Left hindlimb (tissue), 1 donor: ENCODE results near the gene AKTIP.
A peak's percentile ranks its signal among the peaks of the same experiment; 100 is the strongest.
"Not testable (repeated sequence)": the region's sequence is repeated elsewhere in the genome, so short reads cannot be mapped to it uniquely, and the experiment has no call there.

Source experiments
- DNase-seq: peaks from one replicate; pipeline ENCODE4 v3.0.0-alpha.2; 2018

Gene AKTIP

DNA sequence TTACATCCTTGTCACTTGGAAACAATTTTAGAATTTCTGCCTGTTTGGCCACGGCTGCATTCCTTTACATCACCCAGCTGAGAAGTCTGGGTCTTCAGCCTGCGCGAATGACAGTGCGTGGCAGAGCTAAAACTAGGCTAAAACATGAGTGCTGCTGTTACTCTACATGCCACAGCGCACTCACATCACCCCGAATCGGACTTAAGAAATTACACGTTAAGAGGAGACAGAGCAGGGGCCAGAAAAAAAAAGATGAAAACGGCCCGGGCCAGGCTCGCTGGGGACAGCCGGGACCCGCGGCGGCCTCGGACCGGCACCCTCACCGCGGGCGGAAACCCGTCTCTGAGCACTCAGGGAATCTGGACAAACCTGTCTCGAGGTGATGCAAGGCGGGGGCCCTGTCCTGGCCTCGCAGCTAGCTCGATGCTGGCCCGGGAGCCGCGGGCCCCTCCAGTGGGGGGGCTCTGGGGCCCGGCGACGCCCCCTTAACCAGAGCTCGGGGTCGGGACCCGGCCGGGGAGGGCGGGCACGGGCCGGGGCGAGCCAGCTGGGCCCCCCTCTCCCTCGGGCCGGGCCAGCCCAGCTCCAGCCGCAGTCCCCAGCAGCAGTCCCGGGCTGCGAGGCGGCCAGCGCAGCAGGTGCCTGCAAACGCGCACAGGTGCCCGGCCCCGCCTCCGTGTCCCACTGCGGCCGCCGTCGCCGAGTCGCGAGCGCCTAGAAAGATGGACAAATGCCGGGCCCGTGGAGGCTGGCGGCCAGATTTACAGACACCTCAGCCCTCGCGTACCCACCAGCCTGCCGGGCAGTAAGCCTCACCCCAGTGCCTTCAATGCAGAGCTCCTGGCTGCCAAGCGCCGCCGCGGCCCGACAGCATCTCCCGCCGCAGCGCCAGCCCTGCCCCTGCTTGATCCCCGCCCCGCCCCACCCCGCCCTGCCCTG is at the start of gene AKTIP:
Gene AKTIP (minus strand): TSS at position 879 of the 939 bp plus-strand sequence. CDS start 2,950 bp downstream, outside the sequence.
- peak; percentile 40 for DNase-seq

DNA sequence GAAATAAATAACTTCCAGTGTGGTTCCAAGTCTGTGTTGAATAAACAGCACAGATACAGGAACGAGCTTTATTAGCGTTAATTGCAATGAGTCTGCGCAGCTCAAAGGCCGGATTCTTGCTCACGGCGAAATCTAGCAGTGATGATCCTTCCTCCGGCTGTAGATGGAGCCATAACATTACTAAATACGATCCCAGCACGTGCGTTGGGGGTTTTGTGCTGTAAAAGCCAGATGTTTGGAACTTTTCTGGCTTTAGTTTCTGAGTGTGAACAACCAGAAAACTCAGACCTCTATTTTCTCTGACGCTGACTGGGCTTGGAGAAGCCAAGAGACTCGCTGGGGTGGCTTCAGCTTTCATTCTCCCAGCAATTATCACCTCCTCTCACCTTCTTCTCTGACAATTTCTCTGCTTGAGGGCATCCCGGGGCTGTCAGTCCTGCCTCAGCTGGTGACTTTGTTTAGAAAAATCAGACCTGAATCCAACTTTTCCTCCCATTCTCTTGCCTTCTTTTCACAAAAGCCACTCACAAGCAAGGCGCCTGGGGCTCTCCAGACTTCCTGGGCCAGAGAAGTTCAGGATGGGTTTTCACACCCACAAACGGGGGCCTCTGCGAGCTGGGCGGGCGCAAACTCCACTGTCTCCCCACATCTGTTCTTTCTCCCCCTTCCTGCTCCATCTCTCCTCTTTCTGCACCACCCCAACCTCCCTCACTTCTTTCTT is 47.1 kb upstream of the AKTIP start:
- DNase-seq: peak; percentile 82

DNA sequence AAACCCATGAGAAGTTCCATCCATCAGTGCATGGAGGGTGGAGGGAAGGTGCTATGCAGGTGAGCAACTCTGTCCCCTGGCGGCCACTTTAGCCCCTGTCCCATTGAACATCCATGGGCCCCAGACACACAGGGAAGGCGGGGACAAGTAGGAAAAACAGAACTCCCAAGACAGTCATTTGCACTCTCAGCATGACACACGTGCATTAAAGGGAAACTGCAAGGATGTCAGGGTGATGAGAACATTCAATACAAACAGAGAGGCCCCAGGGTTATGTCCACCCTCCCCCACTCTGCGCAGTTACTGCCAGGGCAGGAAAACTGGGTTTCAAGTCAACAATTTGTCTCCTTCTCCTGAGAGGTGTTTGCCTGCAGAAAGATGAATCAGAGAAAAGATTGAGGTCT is 44.0 kb upstream of the AKTIP start:
- no peak for DNase-seq

DNA sequence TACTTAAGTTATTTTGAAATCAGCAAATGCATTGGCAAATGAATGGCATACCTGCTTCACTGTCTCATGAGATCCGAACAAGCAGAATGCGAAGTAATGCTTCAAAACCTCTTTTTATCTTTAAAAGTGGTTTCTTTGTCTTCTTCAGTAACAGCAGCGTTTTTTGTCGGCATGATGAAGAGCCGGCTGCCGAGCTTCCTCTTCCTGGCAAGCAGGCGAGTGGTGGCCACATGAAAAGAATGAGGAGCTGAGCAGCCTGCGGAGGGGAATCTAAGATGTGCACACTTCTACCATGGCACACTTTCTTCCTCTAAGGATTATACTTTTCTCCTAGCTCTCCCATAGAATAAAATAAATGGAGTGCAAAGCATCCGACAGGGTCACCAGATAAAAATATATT is 42.4 kb upstream of the AKTIP start:
- no peak for DNase-seq

DNA sequence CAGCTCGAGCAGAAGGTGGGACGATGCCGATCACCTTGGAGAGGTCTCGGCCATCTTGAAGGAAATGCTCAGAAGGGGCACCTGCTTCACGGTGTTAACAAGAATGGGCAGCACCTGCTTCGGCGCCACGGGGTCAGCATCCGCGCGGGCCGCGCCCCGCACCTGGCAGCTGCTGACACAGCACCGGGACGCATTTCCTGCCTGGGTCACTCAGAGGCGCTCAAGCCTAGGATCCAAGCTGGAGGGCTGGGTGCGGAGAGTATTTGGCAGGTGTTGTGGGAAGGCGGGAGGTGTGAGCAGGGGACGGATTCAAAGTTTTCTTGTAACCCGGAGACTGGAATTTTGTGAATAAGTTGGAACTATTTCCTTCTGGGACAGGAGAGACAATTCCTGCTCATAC is 39.3 kb upstream of the AKTIP start:
- DNase-seq: no peak

DNA sequence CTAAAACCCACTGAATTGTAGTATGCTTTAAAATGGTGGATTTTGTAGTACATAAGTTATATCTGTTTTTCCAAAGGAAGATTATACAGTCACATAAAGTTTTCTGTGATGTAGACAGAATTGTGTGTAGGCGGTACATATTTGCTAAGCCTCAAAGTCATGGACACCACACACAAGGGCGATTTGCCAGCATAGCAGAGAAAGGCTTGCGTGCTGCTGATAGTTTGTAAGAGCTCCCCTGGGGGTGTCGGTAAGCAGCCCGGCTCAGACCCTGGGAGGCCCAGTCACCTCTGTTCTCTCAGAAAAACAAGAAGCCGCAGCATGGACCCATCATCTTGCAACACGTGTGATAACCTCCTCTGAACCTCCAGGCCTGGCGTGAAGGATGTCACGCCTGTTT is 38.3 kb upstream of the AKTIP start:
- no peak for DNase-seq

DNA sequence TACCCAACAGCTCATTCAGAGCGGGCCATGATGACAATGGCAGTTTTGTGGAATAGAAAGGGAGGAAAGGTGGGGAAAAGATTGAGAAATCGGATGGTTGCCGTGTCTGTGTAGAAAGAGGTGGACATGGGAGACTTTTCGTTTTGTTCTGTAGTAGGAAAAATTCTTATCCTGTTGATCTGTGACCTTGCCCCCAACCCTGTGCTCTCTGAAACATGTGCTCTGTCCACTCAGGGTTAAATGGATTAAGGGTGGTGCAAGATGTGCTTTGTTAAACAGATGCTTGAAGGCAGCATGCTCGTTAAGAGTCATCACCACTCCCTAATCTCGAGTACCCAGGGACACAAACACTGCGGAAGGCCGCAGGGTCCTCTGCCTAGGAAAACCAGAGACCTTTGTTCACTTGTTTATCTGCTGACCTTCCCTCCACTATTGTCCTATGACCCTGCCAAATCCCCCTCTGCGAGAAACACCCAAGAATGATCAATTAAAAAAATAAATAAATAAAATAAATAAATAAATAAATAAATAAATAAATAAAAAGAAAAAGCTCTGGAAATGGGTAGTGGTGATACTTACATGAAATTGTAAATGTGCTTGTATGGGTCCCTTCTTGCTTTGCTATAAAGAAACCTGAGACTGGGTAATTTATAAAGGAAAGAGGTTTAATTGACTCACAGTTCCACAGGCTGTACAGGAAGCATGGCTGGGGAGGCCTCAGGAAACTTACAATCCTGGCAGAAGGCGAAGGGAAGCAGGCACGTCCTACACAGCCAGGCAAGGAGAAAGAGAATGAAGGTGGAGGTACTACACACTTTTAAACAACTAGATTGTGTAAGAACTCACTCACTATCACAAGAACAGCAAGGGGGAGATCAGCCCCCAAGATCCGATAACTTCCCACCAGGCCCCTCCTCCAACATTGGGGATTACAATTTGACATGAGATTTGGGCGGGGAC is 37.0 kb upstream of the AKTIP start:
- DNase-seq: not testable (repeated sequence)

DNA sequence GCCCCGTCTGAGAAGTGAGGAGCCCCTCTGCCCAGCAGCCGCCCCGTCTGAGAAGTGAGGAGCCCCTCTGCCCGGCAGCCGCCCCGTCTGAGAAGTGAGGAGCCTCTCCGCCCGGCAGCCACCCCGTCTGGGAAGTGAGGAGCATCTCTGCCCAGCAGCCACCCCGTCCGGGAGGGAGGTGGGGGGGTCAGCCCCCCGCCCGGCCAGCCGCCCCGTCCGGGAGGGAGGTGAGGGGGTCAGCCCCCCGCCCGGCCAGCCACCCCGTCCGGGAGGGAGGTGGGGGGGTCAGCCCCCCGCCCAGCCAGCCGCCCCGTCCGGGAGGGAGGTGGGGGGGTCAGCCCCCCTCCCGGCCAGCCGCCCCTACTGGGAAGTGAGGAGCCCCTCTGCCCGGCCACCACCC is 36.3 kb upstream of the AKTIP start:
- DNase-seq: not testable (repeated sequence)

DNA sequence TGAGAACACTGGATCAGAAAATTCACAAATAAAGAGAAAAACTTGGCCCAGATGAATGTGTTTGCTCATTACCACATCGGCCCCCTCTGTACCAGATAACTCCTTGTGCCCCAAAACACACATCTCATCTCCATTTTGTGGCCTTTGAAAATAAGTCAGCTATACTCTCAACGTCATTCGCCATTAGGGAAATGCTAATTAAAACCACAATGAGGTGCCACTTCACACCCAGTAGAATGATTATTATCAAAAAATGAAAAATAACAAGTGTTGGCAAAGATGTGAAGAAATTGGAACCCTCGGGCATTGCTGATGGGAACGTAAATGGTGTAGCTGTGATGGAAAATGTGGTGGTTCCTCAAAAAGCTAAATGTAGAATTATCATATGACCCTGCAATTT is 34.6 kb upstream of the AKTIP start:
- no peak for DNase-seq

DNA sequence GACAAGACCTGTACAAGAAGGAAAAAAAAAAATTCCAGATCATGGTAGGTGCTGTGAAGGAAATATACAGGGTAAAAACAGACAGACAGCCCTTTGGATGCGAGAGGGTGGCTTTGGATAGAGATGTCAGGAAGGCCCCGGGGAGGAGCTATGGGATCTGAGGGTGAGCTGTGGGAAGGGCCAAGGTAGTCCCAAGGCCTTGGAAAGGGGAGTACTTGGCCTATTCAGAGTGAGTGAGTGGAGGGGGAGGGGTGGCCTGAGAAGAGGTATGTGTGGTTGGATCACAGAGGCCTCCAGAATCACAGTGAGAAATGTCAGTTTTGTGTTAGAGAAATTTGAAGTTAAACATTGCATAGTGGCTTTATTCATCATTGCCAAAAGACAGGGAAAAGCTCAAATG is 31.2 kb upstream of the AKTIP start:
- no peak for DNase-seq

DNA sequence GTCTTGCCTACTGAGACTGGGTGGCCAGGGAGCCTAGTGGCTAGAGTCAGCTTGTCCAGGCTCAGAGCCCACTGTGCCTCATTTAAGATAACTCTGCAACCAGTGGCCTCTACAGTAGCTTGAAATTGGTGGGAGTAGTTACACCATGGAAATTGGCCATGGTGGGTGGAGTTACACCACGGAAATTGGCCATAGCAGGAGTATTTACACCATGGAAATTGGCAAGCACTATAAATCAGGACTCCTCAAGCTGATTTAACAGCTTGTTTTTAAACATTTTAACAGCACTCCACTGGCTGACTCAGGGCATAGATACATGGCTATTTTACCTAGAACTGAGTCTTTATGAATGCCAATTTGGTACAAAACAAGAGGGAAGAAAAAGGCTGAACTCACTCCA is 27.7 kb upstream of the AKTIP start:
- DNase-seq: no peak

DNA sequence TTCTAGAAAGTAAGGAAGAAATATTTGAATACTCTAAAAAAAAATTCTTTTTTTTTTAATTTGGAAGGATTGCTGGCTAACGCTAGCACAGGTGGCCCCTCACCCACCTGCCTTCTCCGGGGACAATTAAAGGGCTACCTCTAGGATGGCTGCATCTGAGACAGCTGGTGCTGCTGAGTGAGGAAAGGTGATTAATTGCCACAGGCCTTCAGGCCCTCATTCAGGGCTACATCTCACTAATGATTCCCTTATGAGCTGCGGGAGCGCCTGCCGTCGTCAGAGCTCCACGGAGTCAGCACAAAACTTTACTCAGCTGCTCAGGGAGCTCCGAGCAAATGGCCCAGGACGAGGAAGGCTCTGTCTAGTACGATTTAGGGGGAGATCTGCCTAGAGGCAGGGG is 27.0 kb upstream of the AKTIP start:
- no peak for DNase-seq

DNA sequence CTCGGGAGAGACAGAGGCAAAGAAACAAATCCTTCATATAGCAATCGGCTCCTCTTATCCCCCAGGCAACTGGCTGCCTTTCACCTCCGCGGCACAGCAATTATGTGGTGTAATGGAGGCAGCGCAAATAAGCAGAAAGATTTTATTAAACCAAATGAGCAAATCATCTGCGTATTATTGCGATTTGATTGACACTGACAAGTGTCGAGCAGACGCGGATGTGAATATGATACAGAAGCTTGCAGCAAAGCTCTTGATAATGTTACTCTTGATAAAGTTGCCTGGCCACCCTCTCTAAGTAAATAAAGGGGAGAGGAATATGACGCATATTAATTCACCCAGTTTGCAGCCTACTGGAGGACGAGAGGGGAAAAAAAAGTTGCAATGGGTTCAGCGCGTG is 26.5 kb upstream of the AKTIP start:
- DNase-seq: no peak

DNA sequence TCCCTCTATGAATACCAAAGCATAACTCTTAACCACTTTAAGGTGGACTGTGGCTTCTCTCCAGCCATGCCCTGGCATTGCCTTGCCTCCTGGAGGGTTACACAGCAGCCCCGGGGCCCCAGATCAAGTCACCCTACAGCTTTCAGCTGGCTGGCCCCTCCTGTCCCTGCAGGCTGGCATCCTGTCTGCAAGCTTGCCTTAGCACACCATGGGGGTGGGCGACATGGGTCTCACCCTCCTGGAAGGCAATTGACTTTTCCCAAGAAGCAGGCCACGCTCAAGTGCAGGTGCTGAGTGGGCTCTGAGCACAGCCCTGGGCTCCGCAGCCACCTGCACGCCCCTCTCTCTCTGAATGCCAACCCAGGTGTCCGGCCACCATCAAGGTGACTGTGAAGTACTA is 25.8 kb upstream of the AKTIP start:
- no peak for DNase-seq

DNA sequence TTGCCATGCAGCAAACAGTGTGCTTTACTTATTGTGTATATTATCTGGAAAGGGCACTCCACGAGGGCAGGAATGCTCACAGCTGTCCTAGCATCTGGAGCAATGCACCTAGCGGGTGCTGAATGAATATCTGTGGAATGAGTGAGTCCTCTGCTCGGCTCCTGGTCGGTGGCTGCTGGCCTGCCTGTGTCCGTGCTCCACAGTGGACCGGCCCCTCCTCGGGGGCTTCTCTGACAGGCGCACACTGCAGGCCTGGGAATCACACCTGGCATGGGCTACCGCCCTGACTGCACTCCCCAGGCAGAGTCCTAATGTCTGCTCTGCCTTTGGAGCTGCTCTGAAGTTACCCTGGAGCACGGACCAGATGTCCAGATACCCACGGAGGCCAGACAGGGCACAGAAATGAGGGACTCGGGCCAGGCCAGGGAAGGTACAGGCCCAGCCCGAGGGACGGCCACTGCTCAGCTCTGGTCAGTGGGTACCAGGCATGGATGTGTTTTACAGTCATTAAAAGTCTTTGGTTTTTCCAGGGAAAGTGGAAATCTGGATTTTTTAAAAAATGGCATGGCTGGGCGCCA is 21.1 kb upstream of the AKTIP start:
- DNase-seq: no peak

DNA sequence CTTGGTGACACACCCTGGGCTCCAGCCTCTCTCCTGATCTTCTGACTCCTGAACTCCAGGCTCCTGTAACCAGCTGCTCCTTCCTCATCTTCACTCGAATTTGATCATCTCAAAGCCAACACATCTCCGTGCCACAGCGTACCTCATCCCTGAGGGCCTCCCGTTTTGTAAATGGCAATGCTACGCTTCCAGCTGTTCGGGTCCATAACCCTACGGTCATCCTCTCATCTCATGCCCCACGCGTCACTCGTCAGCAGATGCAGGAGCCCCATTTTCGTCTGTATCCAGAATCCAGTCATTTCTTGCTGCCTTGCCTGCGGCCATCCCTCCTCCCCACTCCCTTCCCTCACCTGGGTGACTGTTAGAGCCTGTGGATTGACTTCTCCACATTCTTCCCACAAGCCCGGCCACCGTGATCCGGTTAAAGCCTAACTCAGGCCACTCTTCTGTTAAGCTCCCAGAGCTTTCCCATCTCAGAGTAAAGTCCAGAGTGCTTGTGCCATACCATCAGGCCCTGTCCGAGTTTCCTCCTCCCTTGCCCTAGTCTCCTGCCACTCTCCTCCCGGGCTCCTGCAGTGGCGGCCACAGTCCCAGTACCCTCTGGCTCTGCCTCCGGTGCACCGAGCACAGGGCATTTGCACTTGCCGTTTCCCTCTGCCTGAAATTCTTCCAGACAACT is 20.3 kb upstream of the AKTIP start:
- no peak for DNase-seq

DNA sequence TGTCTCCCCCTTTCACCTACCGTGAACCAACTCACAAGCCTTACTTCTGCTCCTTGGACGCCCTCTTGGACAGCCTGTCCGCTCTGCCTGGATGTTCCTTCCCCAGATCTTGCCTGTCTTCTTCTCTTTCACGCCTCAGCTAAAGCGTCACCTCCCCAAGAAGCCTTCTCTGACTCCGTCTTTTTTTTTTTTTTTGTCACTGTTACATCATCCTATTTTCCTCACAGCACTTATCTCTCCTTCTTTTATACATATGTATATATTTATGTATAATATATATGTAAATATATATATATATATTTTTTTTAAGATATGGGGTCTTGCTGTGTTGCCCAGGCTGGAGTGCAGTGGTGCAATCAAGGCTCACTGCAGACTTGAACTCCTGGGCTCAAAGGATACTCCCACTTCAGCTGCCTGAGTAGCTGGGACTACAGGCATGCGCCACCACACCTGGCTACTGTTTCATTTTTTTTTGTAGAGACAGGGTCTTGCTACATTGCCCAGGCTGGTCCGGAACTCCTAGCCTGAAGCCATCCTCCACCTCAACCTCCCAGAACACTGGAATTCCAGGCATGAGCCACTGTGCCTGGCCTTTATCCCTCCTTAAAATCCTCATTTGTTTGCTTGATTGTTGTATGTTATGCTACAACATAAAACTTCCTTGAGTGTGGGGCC is 16.5 kb upstream of the AKTIP start:
- DNase-seq: no peak

DNA sequence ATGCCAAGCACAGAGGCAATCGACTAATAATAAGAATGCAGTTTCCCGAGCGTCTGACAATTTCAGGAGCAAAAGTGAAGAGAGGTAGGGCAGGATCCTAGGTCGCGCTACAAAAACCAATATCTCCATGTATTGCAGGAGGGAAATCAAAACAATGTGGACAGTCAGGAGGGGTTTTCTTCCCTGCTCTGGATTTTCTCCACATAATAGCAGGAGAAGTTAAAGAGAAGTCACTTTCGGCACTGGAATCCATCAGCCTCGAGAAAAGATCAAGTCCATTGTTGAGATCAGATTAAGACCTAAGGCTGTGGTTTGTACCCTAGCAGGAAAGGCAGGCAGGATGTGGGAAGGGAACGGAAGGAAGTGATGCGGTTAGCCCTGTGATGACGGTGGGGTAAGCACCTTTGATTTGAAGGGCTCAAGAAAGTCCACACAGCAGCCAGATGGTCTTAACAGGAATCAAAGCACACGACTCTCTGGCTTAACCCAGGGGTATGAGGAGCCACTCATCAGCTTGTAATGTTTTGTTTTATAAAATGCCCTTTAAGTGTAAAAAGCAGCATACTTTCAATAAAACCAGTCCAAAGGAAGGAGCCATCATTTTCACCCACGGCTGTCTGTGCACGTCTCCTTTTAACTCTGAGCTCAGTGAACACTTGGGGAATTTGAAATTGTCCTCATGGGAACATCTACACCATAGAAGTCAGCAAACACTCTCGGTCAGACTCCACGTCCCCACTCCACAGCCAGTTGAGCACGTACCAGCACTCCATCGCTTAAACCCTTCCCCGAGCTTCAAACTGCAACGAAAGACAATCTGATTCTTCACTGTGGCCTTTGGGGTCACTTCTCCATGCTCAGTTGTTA is 15.8 kb upstream of the AKTIP start:
- peak; percentile 48 for DNase-seq

DNA sequence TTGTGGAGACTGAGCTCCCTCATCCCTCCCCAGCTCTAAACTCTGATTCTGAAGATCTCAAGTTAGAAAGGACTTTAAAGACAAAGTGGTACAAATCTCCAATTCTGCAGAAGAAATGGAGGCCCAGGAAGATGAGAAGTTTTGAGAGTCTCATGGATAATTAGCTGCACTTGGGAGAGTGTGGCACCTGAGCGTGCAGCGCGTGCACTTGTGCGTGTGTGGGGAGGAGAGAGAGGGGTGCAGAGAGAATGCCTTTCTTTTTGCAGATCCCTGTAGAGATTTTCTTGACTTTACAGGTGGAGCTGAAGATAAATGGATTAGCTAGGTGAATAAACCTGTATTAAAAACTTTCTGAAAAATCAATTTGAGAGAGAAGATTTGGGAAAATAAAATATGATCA is 14.8 kb upstream of the AKTIP start:
- DNase-seq: no peak

DNA sequence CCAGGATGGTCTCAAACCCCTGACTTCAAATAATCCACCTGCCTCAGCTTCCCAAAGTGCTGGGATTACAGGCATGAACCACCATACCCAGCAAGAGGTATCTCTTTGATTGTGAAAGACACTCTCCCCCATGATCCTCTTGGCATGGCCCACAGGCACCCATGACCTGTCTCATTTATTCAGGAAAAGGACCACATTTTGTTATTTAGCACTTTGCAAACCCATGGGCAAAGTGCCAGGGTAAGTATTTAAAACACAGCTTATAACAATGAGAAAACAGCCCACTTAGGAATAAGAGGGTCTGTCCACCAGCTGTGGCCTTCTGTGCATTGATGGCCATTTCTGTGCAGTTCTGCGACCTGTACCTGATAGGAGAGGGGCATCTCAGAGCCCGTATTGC is 12.8 kb upstream of the AKTIP start:
- no peak for DNase-seq
